Measurements from ENCODE around the gene CAPSL. TPM values are rescaled to one million over a fixed set of nuclear protein-coding genes. Genes with fewer than 3 reads are reported as not detected.
"Not testable (repeated sequence)": the region's sequence is repeated elsewhere in the genome, so short reads cannot be mapped to it uniquely, and the experiment has no call there.

CAPSL gene
- total RNA-seq, 6 experiments from 2014 or later: 0.19 to 0.52 (median 0.35) TPM; not detected in 1

DNA sequence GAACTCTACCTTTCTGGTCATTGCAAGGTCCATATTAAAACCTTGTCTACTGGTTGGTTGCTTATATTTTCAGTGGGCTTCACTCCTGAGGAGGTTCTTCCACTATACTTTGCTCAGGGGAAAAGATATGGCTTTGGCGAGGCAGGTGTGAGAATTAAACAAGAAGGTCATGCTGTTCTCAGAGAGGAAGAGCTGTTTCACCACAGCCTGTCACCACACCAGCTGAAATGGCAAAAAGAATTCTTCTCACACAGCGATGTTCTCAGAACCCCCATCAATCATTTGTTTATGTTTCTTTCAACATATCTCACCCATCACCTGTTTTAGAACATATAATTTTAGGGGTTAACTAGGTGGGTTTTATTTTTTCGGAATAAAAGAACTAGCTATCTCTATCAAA lies 38.6 kb downstream of the CAPSL start:
- H3K9me3 Mint-ChIP-seq: 0 out of 2 replicates have a peak, but pooled peaks cover 7% of the 10 kb centered on the region
- peaks cover 26% of the 10 kb centered on the region for H3K4me1 Mint-ChIP-seq (ENCODE audit: low read depth)
- no peak for DNase-seq
- no peak overlapping the region for H3K4me3 Mint-ChIP-seq
- H3K27ac Mint-ChIP-seq: no peak overlapping the region
- TF ChIP-seq, protein P1, sequence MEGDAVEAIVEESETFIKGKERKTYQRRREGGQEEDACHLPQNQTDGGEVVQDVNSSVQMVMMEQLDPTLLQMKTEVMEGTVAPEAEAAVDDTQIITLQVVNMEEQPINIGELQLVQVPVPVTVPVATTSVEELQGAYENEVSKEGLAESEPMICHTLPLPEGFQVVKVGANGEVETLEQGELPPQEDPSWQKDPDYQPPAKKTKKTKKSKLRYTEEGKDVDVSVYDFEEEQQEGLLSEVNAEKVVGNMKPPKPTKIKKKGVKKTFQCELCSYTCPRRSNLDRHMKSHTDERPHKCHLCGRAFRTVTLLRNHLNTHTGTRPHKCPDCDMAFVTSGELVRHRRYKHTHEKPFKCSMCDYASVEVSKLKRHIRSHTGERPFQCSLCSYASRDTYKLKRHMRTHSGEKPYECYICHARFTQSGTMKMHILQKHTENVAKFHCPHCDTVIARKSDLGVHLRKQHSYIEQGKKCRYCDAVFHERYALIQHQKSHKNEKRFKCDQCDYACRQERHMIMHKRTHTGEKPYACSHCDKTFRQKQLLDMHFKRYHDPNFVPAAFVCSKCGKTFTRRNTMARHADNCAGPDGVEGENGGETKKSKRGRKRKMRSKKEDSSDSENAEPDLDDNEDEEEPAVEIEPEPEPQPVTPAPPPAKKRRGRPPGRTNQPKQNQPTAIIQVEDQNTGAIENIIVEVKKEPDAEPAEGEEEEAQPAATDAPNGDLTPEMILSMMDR (IDR thresholded peaks at IDR 0.05): no peak
- no peaks in the 10 kb centered on the region for H3K27me3 Mint-ChIP-seq (ENCODE audit: insufficient read depth)
- H3K36me3 Mint-ChIP-seq (ENCODE audit: low read depth): peaks cover 9% of the 10 kb centered on the region

DNA sequence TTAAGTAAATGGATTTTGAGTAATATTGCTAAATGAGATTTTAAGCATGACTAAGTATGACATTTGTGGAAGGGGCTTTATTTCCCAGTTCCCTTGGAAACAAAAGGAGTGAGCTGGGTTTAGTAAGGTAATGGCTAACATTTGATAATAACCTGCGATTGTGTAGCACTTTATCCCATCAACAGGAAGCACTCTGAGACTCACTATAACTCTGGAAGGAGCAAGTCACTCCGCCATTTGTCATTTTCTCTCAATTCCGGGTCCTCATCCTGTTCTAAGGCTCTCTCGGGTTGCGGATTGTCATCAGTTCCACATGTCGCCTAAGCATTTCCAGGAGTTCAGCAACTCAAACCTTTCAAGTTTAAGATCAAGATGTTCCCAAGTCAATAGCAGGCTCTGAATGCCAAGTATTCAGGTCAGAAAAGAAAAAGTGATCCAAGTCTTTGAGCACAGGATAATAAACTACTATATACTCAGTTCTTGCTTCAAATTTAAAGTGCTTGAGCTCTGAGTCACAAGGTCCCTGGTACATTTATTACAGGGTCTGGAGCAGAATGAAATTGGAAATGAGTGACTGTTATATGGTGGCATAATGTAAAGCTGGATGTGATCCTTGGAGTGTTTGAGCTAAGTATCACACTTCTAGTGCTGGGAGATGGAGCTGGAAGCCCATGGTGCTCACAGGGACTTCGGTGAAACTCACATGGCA lies 39.3 kb downstream of the CAPSL start:
- H3K4me3 Mint-ChIP-seq: no peak overlapping the region
- TF ChIP-seq, protein P1 (IDR thresholded peaks at IDR 0.05): no peak
- H3K27ac Mint-ChIP-seq: peak overlapping the region; percentile 38; the same call in 1 of the 2 replicates
- no peaks in the 10 kb centered on the region for H3K27me3 Mint-ChIP-seq (ENCODE audit: insufficient read depth)
- H3K4me1 Mint-ChIP-seq (ENCODE audit: low read depth): peaks cover 26% of the 10 kb centered on the region
- no peak for DNase-seq
- peaks cover 3% of the 10 kb centered on the region for H3K36me3 Mint-ChIP-seq (ENCODE audit: low read depth)
- H3K9me3 Mint-ChIP-seq: 0 out of 2 replicates have a peak, but pooled peaks cover 2% of the 10 kb centered on the region

DNA sequence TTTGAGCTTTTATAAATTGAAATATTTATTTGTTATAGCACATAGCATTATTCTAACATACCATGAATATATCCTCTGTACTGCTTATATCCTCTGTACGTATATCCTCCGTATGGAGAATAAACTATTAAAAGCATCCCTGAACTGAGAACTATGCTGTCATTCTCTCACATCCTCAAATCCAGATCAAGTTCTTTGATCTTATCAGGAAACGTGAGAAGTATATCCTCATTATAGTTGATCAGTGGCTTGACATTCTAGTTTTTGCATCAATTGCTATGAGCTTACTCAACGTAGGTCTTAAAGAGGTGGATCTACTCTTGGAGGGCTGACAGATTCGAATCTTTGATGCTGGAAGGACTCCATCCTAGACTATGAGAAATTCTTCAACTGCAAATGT lies 44.3 kb downstream of the CAPSL start:
- H3K4me3 Mint-ChIP-seq: no peak overlapping the region
- H3K27me3 Mint-ChIP-seq (ENCODE audit: insufficient read depth): no peaks in the 10 kb centered on the region
- H3K36me3 Mint-ChIP-seq (ENCODE audit: low read depth): no peaks in the 10 kb centered on the region; the same call in 1 of the 2 replicates
- TF ChIP-seq, protein P1 (IDR thresholded peaks at IDR 0.05): no peak
- no peaks in the 10 kb centered on the region for H3K9me3 Mint-ChIP-seq
- H3K4me1 Mint-ChIP-seq (ENCODE audit: low read depth): peaks cover 15% of the 10 kb centered on the region
- H3K27ac Mint-ChIP-seq: no peak overlapping the region
- DNase-seq: no peak

DNA sequence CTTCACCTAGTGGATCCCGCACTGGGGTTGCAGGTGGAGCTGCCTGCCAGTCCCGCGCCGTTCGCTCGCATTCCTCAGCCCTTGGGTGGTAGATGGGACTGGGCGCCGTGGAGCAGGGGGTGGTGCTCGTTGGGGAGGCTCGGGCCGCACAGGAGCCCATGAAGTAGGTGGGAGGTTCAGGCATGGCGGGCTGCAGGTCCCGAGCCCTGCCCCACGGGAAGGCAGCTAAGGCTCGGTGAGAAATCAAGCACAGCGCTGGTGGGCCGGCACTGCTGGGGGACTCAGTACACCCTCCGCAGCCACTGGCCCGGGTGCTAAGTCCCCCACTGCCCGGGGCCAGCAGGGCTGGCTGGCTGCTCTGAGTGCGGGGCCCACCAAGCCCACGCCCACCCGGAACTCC lies 45.6 kb downstream of the CAPSL start:
- not testable (repeated sequence) for DNase-seq; H3K4me1 Mint-ChIP-seq (ENCODE audit: low read depth); H3K36me3 Mint-ChIP-seq (ENCODE audit: low read depth); H3K27me3 Mint-ChIP-seq (ENCODE audit: insufficient read depth); H3K9me3 Mint-ChIP-seq; H3K27ac Mint-ChIP-seq; H3K4me3 Mint-ChIP-seq

DNA sequence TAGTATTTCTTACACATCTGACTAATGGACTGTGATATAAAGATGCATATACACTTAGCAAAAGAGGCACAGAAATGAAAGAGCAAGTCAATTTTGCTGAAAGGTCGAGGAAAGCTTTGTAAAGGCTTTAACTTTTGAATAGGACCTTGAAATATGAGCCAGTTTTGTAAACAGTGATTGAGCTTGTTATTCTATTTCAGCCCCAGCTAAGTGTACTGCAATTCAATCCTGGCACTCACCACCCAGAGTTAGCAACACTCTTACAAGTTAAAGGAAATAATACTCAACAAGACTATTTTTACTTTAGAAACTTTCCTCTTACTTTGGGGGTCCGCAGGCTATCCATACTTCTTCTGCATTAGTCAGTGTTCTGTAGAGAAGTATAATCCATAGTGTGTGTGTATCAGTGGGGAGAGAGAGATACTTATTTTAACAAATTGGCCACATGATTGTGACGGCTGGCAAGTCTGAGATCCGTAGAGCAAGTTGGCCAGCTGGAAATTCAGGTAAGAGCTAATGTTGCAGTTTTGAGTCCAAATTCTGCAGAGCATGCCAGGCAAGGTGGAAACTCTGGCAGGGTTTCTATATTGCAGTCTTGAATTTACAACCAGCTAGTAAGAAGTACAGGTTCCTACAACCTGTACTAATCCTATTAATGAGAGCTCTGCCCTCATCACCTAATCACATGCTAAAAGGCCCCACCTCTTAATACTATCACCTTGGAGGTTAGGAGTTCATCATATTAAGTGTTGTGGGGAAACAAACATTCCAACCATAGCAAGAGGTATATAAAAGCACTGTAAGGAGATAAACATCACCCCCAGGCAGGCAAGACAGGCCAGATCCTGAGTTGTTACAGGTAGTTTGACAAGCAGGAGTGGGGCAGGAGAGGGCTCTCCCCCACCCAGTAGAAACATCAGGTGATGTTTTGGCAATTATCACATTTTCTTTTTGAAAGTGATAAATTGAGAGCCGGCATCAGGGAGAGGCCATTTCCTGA lies 48.1 kb downstream of the CAPSL start:
- TF ChIP-seq, protein P1 (IDR thresholded peaks at IDR 0.05): no peak
- Mint-ChIP-seq H3K4me3 (no peak overlapping the region), H3K36me3 (ENCODE audit: low read depth) (no peaks in the 10 kb centered on the region; the same call in 1 of the 2 replicates), H3K27ac (no peak overlapping the region), H3K27me3 (ENCODE audit: insufficient read depth) (no peaks in the 10 kb centered on the region), H3K9me3 (no peaks in the 10 kb centered on the region), H3K4me1 (ENCODE audit: low read depth) (peaks cover 8% of the 10 kb centered on the region)
- DNase-seq: no peak
